ENCODE data around the gene ZC3H4.
"Not testable (repeated sequence)": the region's sequence is repeated elsewhere in the genome, so short reads cannot be mapped to it uniquely, and the experiment has no call there.

The ZC3H4 gene

DNA sequence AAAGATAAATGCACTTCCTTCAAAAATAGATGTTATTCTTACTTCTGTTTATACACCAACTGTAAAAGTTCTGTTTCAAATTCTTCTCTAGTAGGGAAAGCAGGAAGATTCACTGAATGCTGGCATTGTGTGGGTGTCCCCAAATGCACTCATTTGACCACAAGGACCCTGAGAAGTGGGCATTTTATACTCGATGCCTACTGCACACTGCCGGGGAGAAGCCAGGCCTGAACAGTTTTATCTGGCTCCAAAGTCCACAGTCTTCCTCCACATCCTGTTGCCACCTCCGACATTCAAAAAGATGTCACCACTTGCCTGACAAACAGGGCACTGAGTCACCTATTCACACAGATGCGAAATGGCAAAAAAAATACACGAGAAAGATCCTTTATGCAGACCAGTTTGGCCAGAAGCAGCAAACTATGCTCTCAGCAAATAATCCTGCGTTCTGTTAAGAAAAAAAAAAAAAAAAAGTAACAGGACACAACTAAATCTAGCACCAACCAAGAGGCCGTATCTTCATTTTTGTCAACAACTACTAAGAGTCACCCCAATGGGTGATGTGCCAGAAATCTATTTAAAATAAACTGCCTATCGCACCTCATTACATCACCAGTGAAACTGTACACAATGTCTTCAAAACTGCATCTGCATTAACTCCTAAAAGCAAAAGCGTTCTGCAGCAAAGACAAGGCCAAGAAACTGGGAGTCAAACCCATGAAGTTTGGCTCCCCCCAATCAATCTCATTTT, 6.2 kb downstream of the ZC3H4 start:
- DNase-seq = no peak

DNA sequence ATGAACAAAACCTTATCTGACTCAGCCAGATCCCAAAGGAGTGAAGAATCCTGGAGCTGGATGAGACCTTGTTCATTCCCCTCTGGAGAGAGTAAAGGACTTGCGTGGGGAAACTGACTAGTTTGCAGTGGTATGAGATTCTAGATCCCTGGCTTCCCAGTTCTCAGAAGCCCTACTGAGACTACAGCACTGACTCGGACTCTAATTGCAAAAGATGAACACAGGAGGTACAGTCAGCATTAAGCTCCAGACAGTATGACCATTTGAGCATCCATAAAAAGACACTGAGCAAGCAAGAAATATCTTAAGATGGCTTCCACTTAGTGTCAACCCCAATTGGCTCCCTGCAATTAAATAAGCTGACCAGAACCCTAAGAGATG, 6.8 kb downstream of the ZC3H4 start:
- no peak for DNase-seq

GRCh38 chr19:47105874-47106273, 7.7 kb downstream of the ZC3H4 start:
- DNase-seq = no peak

DNA sequence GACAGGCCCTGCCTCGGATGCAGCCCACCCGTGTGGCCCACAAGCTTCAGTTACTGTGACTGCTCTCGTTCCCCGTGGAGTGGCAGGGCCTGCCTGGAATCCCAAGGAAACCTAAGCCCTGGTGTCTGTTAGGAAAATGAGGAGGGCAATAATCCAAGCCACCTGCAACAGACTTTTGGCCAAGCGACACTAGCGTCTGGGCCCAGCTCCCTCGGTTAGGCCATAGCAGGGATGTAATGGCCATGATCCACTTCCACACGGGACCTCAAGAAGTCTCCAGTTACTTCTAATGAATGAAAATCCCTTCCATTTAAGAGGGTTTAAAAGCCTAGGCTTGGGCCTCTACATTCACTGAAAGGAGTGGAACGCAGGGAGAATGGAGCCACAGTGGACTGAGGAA, 8.9 kb downstream of the ZC3H4 start:
- no peak for DNase-seq

DNA sequence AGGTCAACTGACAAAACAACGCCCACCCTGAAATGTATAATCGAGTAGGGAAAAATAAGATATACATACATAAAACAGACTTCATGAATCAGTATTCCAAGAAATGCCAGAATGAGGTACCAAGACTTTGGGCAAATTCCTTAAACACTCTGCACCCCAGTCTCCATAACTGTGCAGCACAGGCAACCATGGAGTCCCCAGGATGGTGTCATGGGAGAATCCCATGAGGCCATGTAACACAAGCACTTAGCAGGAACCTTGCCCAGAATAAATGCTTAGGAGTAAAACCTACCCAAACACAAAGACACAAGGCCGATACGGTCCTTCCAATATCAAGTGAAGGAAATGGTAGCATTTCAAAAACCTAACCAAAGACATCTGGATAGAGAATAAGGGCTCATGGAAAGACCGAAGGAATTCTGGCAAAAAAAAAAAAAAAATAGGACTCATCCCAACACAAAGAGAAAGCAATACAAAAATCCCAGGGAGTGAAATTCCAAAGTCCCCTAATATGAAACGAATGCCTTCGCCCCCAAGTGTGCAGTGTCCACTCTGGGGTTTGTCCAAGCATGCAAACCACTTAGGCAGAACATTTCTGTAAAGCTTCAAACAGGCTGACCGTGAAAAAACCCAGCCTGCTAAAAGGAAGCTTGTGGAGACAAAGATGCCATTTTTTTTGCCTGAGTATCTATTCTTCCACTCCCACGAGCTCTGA, 11.1 kb downstream of the ZC3H4 start:
- no peak for DNase-seq

DNA sequence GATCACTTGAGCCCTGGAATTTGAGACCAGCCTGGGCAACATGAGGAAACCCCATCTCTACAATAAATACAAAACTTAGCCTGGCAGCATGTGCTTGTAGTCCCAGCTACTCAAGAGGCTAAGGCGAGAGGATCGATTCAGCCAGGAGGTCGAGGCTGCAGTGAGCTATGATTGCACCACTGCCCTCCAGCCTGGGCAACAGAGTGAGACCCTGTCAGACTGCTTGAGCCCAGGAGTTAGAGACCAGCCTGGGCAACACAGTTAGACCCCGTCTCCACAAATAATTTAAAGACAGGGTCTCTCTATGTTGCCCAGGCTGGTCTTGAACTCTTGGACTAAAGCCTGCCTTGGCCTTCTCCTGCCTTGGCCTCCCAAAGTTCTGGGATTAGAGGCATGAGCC, 12.5 kb downstream of the ZC3H4 start:
- DNase-seq = not testable (repeated sequence)

DNA sequence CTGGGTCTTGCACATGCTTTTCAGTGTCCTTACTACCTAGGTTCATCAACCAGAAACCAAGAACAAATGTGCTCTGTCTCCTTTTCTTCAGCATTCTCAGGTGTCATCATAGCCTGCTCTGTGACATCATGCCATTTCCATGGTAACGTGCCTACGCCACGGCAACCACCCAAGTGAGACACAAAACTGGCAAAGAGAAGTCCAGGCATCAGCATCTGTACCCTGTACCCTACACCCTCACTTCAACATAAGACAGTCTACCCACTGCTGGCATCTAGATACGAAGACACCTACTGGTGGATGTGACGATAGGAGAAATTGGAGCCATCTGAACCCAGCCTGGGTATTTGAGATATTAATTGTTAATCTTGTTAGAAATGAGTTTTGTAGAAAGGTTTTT, 13.3 kb downstream of the ZC3H4 start:
- no peak for DNase-seq

GRCh38 chr19:47099576-47100050, 14.0 kb downstream of the ZC3H4 start:
- DNase-seq = no peak

DNA sequence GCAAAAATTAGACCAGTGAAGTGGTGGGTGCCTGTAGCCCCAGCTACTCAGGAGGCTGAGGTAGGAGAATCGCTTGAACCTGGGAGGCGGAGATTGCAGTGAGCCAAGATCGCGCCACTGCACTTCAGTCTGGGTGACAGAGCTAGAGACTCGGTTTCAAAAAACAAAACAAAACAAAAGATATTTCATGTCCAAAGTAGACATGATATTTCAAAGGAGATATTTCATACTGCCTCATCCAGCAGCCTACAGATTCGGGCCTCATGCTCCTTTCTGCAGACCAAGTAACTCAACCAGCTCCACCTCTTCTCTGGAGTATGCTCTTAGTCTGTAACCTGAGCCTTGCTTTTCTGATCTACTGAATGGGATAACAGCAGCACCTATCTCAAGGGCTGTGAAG, 15.0 kb downstream of the ZC3H4 start:
- DNase-seq = no peak

GRCh38 chr19:47097396-47098201, 16.0 kb downstream of the ZC3H4 start:
- no peak for DNase-seq

- DNase-seq = no peak
Measured at GRCh38 chr19:47096721-47097120, 16.9 kb downstream of the ZC3H4 start.

- no peak for DNase-seq
Measured at GRCh38 chr19:47096100-47096704, 17.4 kb downstream of the ZC3H4 start.

GRCh38 chr19:47095476-47096099, 18.0 kb downstream of the ZC3H4 start:
- no peak for DNase-seq

- DNase-seq = no peak
Measured at GRCh38 chr19:47094557-47095475, 18.8 kb downstream of the ZC3H4 start.

- DNase-seq = no peak
Measured at GRCh38 chr19:47093841-47094240, 19.7 kb downstream of the ZC3H4 start.

DNA sequence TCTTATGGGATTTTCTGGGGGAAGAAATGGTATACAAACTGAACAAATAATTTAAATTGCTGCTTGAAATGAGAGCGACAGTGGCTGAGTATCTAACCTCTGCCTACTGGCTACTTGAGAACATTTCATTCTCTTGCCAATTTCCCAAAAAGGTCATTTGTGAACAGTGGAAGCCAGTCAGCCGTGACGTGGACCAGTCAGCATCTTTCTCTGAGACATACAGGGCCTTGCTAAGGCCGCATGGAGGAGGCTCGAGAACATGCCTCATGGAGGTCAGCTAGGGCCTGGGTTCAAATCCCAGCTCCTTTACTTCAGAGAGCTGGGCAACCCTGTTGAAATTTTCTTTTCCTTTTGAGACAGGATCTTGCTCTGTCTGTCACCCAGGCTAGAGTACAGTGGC, 20.3 kb downstream of the ZC3H4 start:
- DNase-seq = no peak

- DNase-seq = no peak
Measured at GRCh38 chr19:47089767-47090350, 23.7 kb downstream of the ZC3H4 start.

DNA sequence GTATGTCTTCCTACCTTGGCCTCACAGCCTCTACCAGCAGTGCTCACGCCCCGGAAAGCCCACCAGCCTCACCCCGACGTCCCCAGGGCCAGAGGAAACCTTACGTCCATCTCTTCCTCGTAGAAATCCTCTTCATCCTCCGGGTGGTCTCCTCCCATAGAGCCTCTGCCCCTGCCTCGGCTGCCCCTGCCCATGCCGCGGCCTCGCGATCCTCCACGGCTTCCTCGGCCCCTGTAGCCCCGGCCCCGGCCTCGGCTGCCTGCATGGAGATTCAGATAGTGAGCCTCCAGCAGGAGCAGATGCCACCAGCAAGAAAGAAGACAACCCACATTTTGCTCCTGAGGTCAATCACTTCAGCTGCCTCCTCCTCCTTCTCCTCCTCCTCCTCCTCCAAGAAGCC, 27.3 kb downstream of the ZC3H4 start:
- no peak for DNase-seq

DNA sequence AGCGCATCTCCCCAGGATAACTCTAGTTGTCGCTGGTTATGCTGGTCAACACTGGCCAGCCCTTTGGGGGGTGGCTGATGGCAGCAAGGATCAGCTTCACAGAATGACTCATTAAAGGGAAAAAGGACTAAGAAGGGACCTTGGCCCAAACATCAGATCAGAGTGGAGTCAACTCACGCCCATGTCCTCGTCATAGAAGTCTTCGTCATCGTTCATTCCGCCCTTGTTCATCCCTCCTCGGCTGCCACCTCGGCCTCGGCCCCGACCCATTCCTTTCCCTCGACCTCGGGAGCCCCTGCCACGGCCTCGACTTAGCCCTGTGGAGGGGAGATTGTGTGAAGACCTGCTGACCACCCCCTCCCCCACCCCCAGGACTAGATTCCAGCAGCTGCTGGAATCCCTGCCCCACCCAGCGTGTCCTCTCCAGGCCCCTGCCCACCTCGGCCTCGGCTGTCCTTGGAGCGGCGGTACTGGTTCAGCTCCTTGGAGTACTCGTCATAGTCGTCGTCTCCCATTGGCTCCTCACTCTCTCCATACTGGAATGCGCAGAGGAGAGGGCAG, 28.6 kb downstream of the ZC3H4 start:
- DNase-seq = no peak

DNA sequence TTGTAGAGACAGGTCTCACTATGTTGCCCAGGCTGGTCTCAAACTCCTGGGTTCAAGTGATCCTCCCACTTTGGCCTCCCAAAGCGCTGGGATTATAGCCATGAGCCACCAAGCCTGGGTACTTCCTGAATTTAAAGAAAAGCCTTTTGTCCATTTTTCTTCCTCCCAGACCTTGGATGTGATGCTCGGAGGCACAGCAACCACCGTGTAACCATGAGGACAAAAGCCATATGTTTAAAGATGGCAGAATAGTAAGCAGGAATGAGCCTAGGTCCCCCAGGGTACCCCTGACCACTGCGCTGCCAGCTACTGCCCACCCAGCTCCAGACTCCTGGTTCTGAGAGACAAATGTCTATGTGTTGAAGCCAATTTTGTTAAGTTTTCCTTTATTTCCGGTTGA, 31.1 kb downstream of the ZC3H4 start:
- DNase-seq = no peak

DNA sequence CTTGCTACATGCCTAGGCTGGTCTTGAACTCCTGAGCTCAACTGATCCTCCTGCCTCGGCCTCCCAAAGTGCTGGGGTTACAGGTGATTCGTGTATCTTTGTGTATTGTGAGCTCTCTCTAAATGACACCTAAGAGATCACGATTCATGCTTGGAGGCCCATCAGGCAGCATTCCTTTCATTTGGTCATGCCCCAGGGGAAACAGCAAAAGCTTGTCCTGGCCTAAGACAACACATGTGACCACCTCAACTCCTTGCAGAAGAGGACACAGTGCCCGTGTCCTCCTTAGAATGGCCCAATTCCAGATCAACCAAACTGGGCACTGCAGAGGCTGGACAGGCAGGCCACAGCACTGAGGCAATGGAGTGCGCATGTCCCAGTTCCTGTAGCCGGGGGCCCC, 32.5 kb downstream of the ZC3H4 start:
- DNase-seq = no peak
